ENCODE measurements around the gene BNC2.

BNC2 gene

GRCh38 chr9:16530669-16531642 lies 339.5 kb downstream of the BNC2 start:
- peak; percentile 35 for DNase-seq

DNA sequence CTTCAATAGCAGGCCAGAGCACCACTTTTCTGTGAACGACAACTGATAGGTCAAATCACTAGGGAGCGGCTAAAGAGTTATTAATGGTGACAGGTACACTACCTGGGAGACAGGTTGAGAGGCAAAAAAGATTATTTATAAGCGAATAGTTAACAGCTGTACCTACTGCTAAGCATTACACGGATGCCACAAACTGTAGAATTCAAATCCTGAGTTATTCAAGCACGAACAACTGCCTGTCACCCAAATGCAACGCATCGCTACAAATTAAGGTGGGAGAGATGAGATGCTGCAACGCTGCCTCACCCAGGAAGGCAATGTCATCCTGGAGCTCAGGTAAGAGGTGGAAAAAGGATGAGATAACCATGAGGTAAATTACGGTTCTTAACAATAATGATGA lies 342.9 kb downstream of the BNC2 start:
- DNase-seq = no peak

DNA sequence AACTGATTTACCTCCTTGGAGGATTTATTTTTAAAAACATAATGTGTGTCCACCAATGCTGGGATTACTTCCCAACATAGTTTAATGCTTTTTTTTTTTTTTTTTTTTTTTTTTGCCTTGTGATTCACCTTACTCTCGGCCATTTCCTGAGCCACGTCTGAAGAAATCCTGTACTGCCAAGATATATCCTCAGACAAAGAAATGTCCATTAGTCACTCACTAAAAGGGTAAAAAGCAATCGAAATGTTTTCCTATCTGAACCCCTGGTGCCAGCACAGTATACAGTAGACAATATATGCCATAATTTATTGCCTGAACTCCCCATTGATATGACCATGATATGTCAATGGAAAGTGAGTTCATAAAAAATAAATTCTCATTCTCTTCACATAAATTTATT lies 344.1 kb downstream of the BNC2 start:
- no peak for DNase-seq

DNA sequence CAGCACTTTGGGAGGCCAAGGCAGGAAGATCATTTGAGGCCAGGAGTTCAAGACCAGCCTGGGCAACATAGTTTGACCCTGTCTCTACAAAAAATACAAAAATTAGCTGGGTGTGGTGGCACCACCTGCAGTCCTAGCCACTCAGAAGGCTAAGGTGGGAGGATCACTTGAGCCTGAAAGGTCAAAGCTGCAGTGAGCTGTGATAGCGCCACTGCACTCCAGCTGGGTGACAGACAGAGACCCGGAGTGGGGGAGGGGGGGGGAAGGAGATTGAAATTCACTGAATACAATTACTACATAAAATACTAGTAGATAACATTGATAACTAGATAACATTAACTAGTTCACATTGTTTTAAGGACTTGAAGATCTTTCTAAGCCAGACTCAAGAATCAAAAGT lies 345.6 kb downstream of the BNC2 start:
- DNase-seq = no peak

GRCh38 chr9:16524078-16524477 lies 346.4 kb downstream of the BNC2 start:
- no peak for DNase-seq

GRCh38 chr9:16521868-16522411 lies 348.5 kb downstream of the BNC2 start:
- no peak for DNase-seq

DNA sequence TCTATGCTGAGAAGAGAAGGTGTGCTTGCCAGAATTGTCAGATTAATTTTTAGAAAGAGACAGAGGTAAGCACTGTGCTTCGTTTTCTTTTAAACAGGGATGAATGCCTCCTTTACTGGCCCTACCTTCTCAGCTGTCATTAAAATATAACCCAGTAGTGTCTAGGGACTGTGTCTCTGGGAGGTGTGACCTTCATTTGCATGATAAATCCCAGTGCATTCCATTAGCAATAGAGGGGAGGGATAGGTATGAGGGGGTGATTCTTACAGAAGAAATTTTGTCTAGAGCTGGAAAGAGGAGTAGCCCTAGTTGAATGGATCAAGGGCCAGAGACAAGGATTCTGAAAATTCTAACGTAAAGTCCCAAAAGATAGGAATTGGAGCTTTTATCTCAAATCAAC lies 351.5 kb downstream of the BNC2 start:
- DNase-seq = no peak

- no peak for DNase-seq
These were observed 353.6 kb downstream of the BNC2 start for GRCh38 chr9:16516891-16517290.

GRCh38 chr9:16515879-16516301 lies 354.6 kb downstream of the BNC2 start:
- DNase-seq = no peak

DNA sequence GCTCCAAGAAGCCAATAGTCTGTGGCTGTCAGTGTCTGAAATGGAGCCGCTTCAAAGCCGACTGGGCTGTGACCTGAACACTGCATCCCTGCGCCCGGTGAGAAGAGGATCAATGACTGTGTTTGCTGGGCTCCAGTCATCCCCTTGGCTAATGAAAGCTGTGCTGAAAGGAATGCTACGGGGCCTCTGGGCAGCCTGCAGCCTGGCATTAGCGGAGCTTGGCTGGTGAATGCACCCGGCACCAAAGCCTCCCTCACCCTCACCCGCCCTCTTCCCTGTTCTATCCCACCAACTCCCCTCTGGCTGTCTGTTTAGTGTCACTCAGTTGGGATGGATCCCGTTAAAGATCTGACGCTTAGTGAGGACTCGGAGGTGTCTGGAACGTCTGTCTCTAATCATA lies 355.3 kb downstream of the BNC2 start:
- DNase-seq = no peak

DNA sequence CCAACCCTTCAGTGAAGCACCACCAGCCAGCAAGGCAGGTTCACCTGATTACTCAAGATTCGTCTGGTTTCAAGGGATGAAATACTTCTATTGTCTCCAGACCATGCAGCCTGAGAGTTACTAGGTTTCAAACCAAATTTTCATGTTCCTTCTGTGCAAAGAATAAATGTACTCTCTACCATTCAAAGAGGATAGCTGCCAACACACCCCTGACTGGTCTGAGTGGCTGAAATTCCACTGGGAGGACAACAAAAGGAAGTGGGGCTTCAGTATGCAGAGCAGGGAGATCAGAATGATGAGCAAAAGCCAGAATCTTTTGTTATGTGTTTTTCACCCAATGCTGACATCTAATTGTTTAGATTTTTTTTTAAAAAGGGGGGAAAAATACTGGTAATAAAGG lies 356.3 kb downstream of the BNC2 start:
- DNase-seq = no peak

GRCh38 chr9:16512281-16512680 lies 358.2 kb downstream of the BNC2 start:
- no peak for DNase-seq

GRCh38 chr9:16510482-16510881 lies 360.0 kb downstream of the BNC2 start:
- no peak for DNase-seq

DNA sequence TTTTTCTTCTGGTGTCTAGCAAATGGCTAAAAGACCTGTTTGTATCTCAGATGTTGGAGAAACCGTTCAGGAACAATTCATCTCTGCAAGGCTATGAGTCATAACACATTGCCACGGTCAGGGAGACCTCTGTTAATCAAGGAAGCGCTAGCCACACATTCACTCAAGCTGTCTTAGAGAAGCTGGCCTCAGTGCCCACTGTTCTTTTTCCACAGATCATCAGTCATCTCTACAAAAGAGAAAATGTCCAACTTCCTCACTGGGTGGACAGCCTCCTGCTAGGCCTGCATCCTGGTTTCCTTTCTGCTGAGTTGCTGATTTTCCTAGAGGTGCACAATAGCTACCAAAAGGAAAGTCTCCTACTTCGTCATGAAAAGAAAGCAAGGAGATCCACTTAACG lies 360.5 kb downstream of the BNC2 start:
- no peak for DNase-seq

- DNase-seq = no peak
These were observed 365.3 kb downstream of the BNC2 start for GRCh38 chr9:16505199-16505598.

GRCh38 chr9:16501726-16502125 lies 368.7 kb downstream of the BNC2 start:
- no peak for DNase-seq

DNA sequence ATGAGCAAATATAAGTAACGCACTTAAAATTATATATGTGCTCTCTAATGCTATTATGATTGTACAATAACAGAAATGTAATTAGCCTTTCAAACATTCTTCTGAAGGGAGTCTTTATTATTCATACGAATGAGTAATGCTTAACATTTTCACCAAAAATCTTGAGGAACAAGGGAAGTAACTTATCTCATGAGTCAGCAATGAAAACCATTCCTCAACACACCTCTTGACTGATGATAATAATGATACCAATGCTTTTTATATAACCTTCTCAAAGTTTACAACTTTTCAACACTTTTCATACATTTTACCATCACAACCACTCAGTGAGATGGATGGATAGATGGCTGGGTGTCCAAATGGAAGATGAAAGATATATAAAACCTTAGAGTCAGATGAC lies 369.3 kb downstream of the BNC2 start:
- DNase-seq = no peak

- no peak for DNase-seq
These were observed 370.1 kb downstream of the BNC2 start for GRCh38 chr9:16500386-16500785.

DNA sequence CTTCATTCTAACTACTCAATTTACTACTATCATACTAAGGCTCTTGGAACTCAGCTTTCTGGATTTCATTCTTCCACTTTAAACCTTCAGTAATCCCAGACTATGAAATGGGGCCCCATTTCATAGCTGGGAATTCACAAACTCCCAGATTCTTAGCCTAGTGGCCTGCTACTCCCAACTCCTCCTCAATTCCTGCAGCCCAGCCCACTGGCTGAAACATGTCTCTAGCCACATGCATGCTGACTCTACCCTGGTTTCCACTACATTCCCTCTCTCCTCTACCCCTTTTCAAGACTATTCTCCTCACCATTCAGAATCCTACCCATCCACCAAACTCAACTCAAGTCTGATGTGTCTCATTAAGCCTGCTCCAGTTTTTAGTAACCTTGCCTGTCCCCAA lies 370.6 kb downstream of the BNC2 start:
- no peak for DNase-seq

GRCh38 chr9:16496908-16497307 lies 373.6 kb downstream of the BNC2 start:
- DNase-seq = no peak

DNA sequence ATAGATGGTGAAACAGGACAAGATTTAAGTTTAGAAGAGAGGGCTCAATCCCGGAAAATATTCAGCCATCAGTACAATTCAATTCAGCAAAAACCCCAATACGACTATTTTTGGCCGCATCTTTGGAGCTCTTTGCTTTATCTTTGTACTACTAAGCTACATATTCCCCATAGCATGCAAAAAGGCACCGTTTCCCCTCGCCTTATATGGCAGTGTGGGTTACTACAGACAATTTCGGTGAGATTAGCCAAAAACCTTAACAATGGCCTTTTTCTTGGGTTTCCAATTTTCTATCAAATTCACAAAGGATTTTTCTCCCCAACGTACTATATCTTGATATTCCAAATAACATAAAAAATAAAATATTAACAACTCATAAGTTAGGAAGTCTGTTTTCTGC lies 382.6 kb downstream of the BNC2 start:
- DNase-seq = no peak

DNA sequence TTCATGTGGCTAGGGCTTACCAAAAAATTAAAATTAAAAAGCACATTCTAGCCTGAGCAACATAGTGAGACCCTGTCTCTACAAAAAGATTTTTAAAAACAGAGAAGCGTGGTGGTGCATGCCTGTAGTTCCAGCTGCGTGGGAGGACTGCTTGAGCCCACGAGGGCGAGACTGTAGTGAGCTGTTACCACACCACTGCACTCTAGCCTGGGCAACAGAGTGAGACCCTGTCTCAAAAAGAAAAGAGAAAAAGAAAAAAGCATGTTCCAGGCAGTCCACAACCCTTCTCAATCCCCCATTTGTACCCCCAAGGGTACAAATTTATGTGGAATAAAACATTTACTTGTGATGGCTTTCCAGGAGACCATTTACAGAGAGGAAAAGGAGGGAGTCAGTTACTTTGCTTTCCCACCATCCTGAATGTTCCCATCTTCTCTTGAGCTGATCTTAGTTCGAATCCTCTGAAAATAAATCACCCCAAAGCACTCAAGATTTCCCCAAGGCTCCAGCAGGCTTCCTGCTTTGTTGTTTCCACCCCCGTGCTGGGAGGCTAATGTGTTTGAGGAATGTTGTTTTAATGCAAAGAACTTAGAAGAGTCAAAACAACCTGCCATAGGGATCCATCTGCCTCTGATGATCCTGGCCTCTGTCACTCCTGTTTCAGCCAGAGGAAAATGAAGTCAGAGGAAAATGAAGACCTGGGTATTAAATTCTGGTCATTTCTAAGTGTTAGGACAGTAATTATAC lies 384.7 kb downstream of the BNC2 start:
- no peak for DNase-seq

GRCh38 chr9:16485160-16485559 lies 385.3 kb downstream of the BNC2 start:
- DNase-seq = no peak

GRCh38 chr9:16484744-16485143 lies 385.7 kb downstream of the BNC2 start:
- DNase-seq = no peak
